ENCODE results near the gene SLC9A7. TPM values are rescaled to one million over a fixed set of nuclear protein-coding genes. Genes with fewer than 3 reads are reported as not detected.

SLC9A7 gene
- total RNA-seq, 4 donors from 2014 or later = 5.5 to 11.1 (median 7.3) TPM

DNA sequence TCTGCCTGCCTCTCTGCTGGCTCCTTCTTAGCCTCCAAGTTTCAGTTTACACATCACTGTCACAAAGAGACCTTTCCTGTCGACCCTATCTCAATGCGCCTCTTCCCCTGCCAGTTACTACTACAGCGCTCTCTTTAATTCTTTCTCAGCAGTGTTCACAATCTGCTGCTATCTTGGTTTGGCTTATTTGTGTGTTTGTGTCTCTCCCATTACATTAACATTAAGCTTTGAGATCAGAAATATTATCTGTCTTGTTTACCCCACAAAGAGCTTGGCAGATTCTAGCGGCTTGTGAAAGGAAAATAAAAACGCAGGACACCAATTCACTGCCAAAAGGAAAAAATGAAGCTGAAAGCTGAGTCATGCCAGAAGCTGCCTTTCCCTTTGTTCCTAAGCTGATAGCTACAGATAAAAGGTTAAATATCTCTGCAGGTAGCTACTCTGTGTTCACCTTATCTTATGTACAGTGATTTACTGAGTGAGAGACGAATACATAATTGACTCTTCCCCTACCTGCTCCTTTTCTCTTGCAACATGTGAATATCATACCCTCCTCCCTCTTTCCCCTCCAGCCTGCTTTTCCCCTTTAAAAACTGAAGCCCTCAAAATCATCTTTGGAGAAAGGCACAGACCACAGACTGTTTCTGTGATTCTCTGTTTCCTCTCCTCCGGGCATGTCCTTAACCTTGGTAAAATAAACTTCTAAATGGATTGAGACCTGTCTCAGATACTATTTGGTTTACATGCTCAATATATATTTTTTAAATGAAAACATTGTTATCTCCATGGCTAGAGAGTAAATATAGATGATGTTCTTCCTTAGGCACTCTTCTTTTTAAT, 19.3 kb upstream of the SLC9A7 start:
- Histone ChIP-seq H3K27ac (no peak overlapping the region), H3K4me1 (peaks cover 0 to 7% (median 0%) of the 10 kb centered on the region in 4 donors), H3K27me3 (no peaks in the 10 kb centered on the region), H3K9me3 (no peaks in the 10 kb centered on the region), H3K36me3 (no peaks in the 10 kb centered on the region), H3K4me3 (no peak overlapping the region)
- 35 to 52% methylated on average over 7 of the region's 7 CpGs for WGBS, 2 donors
- no peak for DNase-seq (ENCODE audit: low spot score in 2 of 2)
- TF ChIP-seq EP300 (IDR thresholded peaks at IDR 0.05) = no peak
- TF ChIP-seq, protein P1, sequence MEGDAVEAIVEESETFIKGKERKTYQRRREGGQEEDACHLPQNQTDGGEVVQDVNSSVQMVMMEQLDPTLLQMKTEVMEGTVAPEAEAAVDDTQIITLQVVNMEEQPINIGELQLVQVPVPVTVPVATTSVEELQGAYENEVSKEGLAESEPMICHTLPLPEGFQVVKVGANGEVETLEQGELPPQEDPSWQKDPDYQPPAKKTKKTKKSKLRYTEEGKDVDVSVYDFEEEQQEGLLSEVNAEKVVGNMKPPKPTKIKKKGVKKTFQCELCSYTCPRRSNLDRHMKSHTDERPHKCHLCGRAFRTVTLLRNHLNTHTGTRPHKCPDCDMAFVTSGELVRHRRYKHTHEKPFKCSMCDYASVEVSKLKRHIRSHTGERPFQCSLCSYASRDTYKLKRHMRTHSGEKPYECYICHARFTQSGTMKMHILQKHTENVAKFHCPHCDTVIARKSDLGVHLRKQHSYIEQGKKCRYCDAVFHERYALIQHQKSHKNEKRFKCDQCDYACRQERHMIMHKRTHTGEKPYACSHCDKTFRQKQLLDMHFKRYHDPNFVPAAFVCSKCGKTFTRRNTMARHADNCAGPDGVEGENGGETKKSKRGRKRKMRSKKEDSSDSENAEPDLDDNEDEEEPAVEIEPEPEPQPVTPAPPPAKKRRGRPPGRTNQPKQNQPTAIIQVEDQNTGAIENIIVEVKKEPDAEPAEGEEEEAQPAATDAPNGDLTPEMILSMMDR (IDR thresholded peaks at IDR 0.05) = no peak
- TF ChIP-seq POLR2A (IDR thresholded peaks at IDR 0.05) = no peak

DNA sequence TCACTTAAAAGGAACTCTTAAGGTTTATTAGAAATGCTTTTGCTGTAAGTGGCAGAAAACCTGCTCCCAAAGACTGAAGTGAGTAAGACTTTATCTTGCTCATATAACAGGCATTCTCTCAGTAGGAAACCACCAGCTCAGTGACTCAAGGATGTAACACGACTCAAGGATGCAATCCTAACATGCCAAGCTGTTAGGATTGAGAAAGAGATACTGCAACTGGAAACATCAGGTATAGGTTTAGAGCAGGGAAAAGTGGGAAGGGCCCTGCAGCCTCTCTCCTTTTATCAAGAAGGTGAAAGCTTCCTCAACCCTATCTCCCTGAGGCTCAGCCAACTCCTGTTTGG, 11.9 kb upstream of the SLC9A7 start:
- 41 to 73% methylated on average over 1 of the region's 1 CpG for WGBS, 2 donors
- no peak for DNase-seq (ENCODE audit: low spot score in 2 of 2)

DNA sequence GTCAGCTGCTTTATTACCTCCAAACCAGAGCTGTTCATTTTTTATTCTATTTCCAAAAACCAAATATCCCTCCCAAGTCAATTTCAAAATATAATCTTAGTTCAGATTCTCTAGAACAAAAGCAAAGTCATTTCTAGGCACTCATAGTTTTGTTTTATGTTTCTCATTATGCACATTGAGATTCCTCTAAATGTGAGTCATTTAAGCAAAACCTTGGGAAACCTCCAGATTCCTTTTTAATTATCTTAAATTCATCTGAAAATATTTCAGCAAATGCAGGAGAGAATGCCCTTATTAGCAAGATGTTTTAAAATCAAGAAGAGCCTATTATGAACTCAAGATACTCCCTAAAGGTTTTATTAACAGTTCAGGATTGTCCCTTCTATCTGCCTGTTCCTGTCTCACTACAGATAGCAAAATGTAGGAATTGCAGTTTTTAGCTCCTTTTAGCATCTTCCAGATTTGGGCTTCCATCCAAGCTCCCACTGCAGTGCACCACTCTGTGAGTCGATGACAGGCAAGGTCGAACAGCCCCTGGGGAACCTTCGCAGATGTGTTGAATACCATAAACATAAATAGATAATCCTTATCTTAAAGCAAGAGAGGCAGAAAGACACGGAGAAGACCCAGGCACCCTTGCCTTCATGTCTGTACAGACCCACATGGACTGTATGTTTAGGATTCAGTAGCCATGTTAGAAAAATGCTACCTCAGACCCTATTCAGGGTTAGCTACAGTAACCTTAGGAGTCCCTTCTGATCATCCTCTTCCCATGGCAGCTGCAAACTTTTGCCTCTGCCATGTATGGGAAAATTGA, 11.3 kb upstream of the SLC9A7 start:
- DNase-seq (ENCODE audit: low spot score in 2 of 2) = no peak
- Histone ChIP-seq H3K27ac (no peak overlapping the region), H3K4me1 (no peaks in the 10 kb centered on the region), H3K9me3 (no peaks in the 10 kb centered on the region), H3K4me3 (no peak overlapping the region), H3K27me3 (no peaks in the 10 kb centered on the region), H3K36me3 (no peaks in the 10 kb centered on the region)
- TF ChIP-seq POLR2A (IDR thresholded peaks at IDR 0.05) = no peak
- TF ChIP-seq, protein P1 (IDR thresholded peaks at IDR 0.05) = no peak
- TF ChIP-seq EP300 (IDR thresholded peaks at IDR 0.05) = no peak
- 40 to 66% methylated on average over 4 of the region's 4 CpGs for whole genome bisulfite sequencing, 2 donors

More for the DNA sequence above, 11.9 kb upstream of the SLC9A7 start:
- TF ChIP-seq, protein P1 (IDR thresholded peaks at IDR 0.05) = no peak
- TF ChIP-seq EP300 (IDR thresholded peaks at IDR 0.05) (no peak), POLR2A (IDR thresholded peaks at IDR 0.05) (no peak)
- H3K9me3 ChIP-seq = no peaks in the 10 kb centered on the region
- no peaks in the 10 kb centered on the region for H3K4me1 ChIP-seq
- no peak overlapping the region for H3K27ac ChIP-seq
- no peaks in the 10 kb centered on the region for H3K36me3 ChIP-seq
- no peak overlapping the region for H3K4me3 ChIP-seq
- H3K27me3 ChIP-seq = no peaks in the 10 kb centered on the region

DNA sequence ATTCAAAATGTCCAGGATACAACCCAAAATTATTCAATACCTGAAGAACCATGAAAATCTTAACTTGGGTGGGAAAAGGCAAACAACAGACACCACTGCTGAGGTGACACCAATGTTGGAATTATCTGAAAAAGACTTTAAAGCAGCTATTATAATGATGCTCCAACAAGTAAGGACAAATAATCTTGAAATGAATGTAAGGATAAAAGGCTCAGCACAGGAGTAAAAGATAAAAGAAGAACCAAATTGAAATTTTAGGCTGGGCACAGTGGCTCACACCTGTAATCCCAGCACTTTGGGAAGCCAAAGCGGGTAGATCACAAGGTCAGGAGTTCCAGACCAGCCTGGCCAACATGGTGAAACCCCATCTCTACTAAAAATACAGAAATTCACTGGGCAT, 4.0 kb upstream of the SLC9A7 start:
- no peak for DNase-seq (ENCODE audit: low spot score in 2 of 2)
- TF ChIP-seq POLR2A (IDR thresholded peaks at IDR 0.05) (no peak), EP300 (IDR thresholded peaks at IDR 0.05) (no peak)
- TF ChIP-seq, protein P1 (IDR thresholded peaks at IDR 0.05) = no peak
- Histone ChIP-seq H3K4me3 (no peak overlapping the region), H3K27ac (no peak overlapping the region), H3K27me3 (no peaks in the 10 kb centered on the region), H3K36me3 (no peaks in the 10 kb centered on the region), H3K9me3 (no peaks in the 10 kb centered on the region), H3K4me1 (peaks cover 0 to 12% (median 0%) of the 10 kb centered on the region in 4 donors)
- WGBS, 2 donors = 72 to 100% methylated on average over 1 of the region's 1 CpG

DNA sequence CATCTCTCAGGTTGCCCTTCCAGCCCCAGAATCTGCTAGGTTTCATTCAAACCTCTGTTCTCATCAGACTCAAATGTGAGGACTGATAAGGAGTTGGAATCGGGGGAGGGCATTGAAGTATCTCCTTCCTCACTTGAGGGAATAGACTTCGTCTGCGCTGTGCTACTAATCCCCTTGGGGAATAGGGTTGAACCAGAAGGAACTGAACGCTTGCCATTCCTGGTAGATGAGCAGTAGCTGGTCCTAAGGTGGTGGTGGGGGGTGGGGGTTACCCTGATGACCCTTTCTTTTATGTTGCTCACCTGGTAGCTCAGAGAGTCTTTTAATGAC, 692 bp upstream of the SLC9A7 start:
- no peaks in the 10 kb centered on the region for H3K27me3 ChIP-seq
- peak overlapping the region in 1 of 4 donors; percentile 70 for H3K27ac ChIP-seq
- TF ChIP-seq, protein P1 (IDR thresholded peaks at IDR 0.05) = no peak
- TF ChIP-seq EP300 (IDR thresholded peaks at IDR 0.05) (no peak), POLR2A (IDR thresholded peaks at IDR 0.05) (no peak)
- DNase-seq (ENCODE audit: low spot score in 2 of 2) = no peak
- H3K4me1 ChIP-seq = peaks cover 0 to 12% (median 0%) of the 10 kb centered on the region in 4 donors
- no peaks in the 10 kb centered on the region for H3K36me3 ChIP-seq
- no peaks in the 10 kb centered on the region for H3K9me3 ChIP-seq
- peak overlapping the region in 2 of 4 donors; percentile 43 to 62 for H3K4me3 ChIP-seq
- WGBS, 2 donors = 20 to 44% methylated on average over 1 to 4 of the region's 4 CpGs

Data from tibial nerve (tissue), 4 donors.